Measurements from ENCODE around the gene MFSD6. TPM values are rescaled to one million over a fixed set of nuclear protein-coding genes. Genes with fewer than 3 reads are reported as not detected.

The MFSD6 gene
- polyA plus RNA-seq, 1 of the 3 experiments (the other 2 are of a cell fraction), result 15.1 TPM

DNA sequence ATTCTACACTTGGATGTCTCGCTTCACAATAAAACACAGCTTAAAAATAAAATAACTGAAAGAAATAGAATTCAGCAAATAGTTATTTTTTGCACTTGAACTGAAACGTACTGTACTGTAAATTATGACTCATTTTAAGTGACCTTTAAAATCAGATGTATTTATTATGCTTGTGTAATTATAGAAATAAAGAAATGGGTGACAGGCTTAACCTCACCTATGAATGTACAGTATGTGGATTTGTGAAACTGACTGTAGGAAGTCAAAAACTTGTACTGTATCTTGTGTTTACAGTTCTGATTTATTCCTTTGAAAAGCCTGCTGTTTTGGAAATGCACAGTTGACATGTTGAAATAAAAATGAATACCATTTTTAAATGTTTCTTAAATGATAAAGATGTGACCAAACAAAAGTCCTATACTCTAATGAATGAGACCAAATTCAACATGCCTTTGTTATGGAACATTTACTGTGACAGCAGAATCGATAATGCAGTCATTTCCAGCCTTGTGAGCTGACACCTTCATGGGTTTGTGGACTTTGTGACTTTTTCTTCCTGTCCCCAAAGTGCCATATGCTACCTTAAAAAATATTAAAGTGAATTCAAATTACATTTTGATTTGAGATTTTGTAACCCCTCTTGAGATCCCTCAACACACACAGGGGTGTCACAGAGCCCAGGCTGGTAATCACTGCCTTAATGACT is 93.7 kb downstream of the MFSD6 start:
- no peaks in the 10 kb centered on the region for H4K20me1 ChIP-seq (ENCODE audit: insufficient read depth)
- no peaks in the 10 kb centered on the region for H3K9me2 ChIP-seq
- H3K9me3 ChIP-seq, result no peaks in the 10 kb centered on the region
- 76% methylated on average over 3 of the region's 3 CpGs for WGBS (ENCODE audit: low lambda C conversion rate)
- H3K79me2 ChIP-seq (ENCODE audit: insufficient read depth), result no peaks in the 10 kb centered on the region
- H3K9ac ChIP-seq, result no peak overlapping the region
- ChIA-PET CTCF (interaction anchor here (0.8 to 1.5 kb wide), 3 partner anchors 9 to 77 kb away, joined by 3 read pairs; no protein-coding TSS in a partner anchor), POLR2A (no interaction called here)
- no peak overlapping the region for H3K4me2 ChIP-seq
- peaks cover 7 to 53% of the 10 kb centered on the region in 2 experiments for H3K36me3 ChIP-seq (replicated peaks in 1 of 2; ENCODE audit: control insufficient read depth in 1 of 2, insufficient read depth in 2 of 2, low read length in 1 of 2)
- H2AFZ ChIP-seq (ENCODE audit: low read depth), result no peak overlapping the region
- no peak overlapping the region for H3K27ac ChIP-seq (ENCODE audit: low read depth in 2 of 2, low read length in 1 of 2)
- no peaks in the 10 kb centered on the region; a peak in 2 of 4 replicates for H3K4me1 ChIP-seq (ENCODE audit: control insufficient read depth in 1 of 2, insufficient read depth in 2 of 2, low read depth in 1 of 2, low read length in 1 of 2)
- DNase-seq, result no peak
- no peak overlapping the region for H3K4me3 ChIP-seq (ENCODE audit: low read depth in 2 of 2, low read length in 1 of 2)
- TF ChIP-seq NRF1 (IDR thresholded peaks at IDR 0.05; ENCODE audit: low read depth, low read length) (no peak), FOXM1 (IDR thresholded peaks at IDR 0.05; ENCODE audit: low read depth) (no peak), TEAD4 (IDR thresholded peaks at IDR 0.05; ENCODE audit: borderline replicate concordance, insufficient read depth) (no peak), SIN3A (IDR thresholded peaks at IDR 0.05; ENCODE audit: borderline replicate concordance, low read depth, low read length) (no peak), POLR2AphosphoS5 (IDR thresholded peaks at IDR 0.05; ENCODE audit: low read depth, low read length) (no peak), MEF2A (IDR thresholded peaks at IDR 0.05; ENCODE audit: borderline replicate concordance, low read depth) (no peak), ELF1 (IDR thresholded peaks at IDR 0.05) (no peak)
- TF ChIP-seq, protein P1, sequence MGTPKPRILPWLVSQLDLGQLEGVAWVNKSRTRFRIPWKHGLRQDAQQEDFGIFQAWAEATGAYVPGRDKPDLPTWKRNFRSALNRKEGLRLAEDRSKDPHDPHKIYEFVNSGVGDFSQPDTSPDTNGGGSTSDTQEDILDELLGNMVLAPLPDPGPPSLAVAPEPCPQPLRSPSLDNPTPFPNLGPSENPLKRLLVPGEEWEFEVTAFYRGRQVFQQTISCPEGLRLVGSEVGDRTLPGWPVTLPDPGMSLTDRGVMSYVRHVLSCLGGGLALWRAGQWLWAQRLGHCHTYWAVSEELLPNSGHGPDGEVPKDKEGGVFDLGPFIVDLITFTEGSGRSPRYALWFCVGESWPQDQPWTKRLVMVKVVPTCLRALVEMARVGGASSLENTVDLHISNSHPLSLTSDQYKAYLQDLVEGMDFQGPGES (IDR thresholded peaks at IDR 0.05; ENCODE audit: low read depth, low read length), result no peak
- TF ChIP-seq, protein P2, sequence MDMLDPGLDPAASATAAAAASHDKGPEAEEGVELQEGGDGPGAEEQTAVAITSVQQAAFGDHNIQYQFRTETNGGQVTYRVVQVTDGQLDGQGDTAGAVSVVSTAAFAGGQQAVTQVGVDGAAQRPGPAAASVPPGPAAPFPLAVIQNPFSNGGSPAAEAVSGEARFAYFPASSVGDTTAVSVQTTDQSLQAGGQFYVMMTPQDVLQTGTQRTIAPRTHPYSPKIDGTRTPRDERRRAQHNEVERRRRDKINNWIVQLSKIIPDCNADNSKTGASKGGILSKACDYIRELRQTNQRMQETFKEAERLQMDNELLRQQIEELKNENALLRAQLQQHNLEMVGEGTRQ (IDR thresholded peaks at IDR 0.05; ENCODE audit: borderline replicate concordance, low read depth, low read length), result no peak
- no peaks in the 10 kb centered on the region for H3F3A ChIP-seq (replicated peaks; ENCODE audit: insufficient read depth)
- H3K27me3 ChIP-seq (ENCODE audit: insufficient read depth), result no peaks in the 10 kb centered on the region

GRCh38 chr2:190503088-190503487 is 94.9 kb downstream of the MFSD6 start:
- Histone ChIP-seq H3K4me3 (ENCODE audit: low read depth in 2 of 2, low read length in 1 of 2) (no peak overlapping the region), H2AFZ (ENCODE audit: low read depth) (no peak overlapping the region), H3K9me2 (no peaks in the 10 kb centered on the region), H3K79me2 (ENCODE audit: insufficient read depth) (no peaks in the 10 kb centered on the region), H3F3A (replicated peaks; ENCODE audit: insufficient read depth) (no peaks in the 10 kb centered on the region), H3K27ac (ENCODE audit: low read depth in 2 of 2, low read length in 1 of 2) (no peak overlapping the region), H3K36me3 (replicated peaks in 1 of 2; ENCODE audit: control insufficient read depth in 1 of 2, insufficient read depth in 2 of 2, low read length in 1 of 2) (peaks cover 7 to 50% of the 10 kb centered on the region in 2 experiments), H3K4me2 (no peak overlapping the region), H3K9ac (no peak overlapping the region), H4K20me1 (ENCODE audit: insufficient read depth) (no peaks in the 10 kb centered on the region), H3K9me3 (no peaks in the 10 kb centered on the region), H3K27me3 (ENCODE audit: insufficient read depth) (no peaks in the 10 kb centered on the region), H3K4me1 (ENCODE audit: control insufficient read depth in 1 of 2, insufficient read depth in 2 of 2, low read depth in 1 of 2, low read length in 1 of 2) (peaks cover 0 to 2% of the 10 kb centered on the region in 2 experiments; a peak in 2 of 4 replicates)
- CTCF ChIA-PET, result interaction anchor here (0.8 to 1.5 kb wide), 2 partner anchors 8 to 11 kb away, joined by 3 read pairs; no protein-coding TSS in a partner anchor
- TF ChIP-seq GABPA (IDR thresholded peaks at IDR 0.05; ENCODE audit: low read depth) (no peak), FOXJ3 (CRISPR knock-in tag; IDR thresholded peaks at IDR 0.05) (no peak), TAF1 (IDR thresholded peaks at IDR 0.05; ENCODE audit: borderline replicate concordance, low read depth, low read length) (no peak), TEAD4 (IDR thresholded peaks at IDR 0.05; ENCODE audit: borderline replicate concordance, insufficient read depth) (no peak), MXI1 (IDR thresholded peaks at IDR 0.05; ENCODE audit: low read depth, low read length) (no peak)
- TF ChIP-seq, protein P2 (IDR thresholded peaks at IDR 0.05; ENCODE audit: borderline replicate concordance, low read depth, low read length), result no peak
- DNase-seq, result no peak
- WGBS (ENCODE audit: low lambda C conversion rate), result 96% methylated on average over 3 of the region's 3 CpGs
- POLR2A ChIA-PET, result no interaction called here
